ENCODE data around the gene CFAP61. TPM values are rescaled to one million over a fixed set of nuclear protein-coding genes. Genes with fewer than 3 reads are reported as not detected.

Gene CFAP61
- total RNA-seq, 1 experiment from 2014 or later, result 0.61 TPM

DNA sequence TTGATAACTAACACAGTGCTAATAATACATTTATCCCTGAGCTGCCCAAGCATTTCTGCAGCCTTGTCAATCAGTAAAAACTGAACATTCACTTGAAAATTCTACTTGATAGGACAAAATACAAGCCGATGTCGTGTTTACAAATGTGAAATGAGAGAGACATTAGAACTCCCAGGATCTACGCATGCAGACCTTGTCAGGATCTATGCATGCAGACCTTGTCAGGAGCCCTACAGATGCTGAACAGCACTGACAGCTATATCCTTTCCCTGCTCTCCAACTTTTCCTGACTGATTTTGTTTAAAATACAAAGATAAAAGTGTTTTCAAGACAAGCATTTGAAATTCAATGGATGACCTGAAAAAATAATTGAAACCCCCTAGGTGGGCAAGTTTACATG lies 344.5 kb downstream of the CFAP61 start:
- 0 out of 2 replicates have a peak, but pooled peaks cover 8% of the 10 kb centered on the region for H3K36me3 Mint-ChIP-seq
- no peak overlapping the region for H3K27ac Mint-ChIP-seq
- ATAC-seq (no peak), DNase-seq (ENCODE audit: low spot score) (no peak)
- POLR2A ChIA-PET, result no interaction called here
- CTCF ChIA-PET, result no interaction called here
- H3K9me3 Mint-ChIP-seq, result no peaks in the 10 kb centered on the region
- H3K27me3 Mint-ChIP-seq (ENCODE audit: low read depth), result no peaks in the 10 kb centered on the region
- no peak overlapping the region for H3K4me3 Mint-ChIP-seq
- H3K4me1 Mint-ChIP-seq, result peaks cover 15% of the 10 kb centered on the region
- TF ChIP-seq OVOL2 (CRISPR knock-in tag; IDR thresholded peaks at IDR 0.05; ENCODE audit: borderline replicate concordance) (no peak), ZNF671 (CRISPR knock-in tag; IDR thresholded peaks at IDR 0.05) (no peak), ETV6 (CRISPR knock-in tag; IDR thresholded peaks at IDR 0.05) (no peak), AR (CRISPR knock-in tag; IDR thresholded peaks at IDR 0.05) (no peak), HMGA2 (CRISPR knock-in tag; IDR thresholded peaks at IDR 0.05) (no peak)
- TF ChIP-seq, protein P1, sequence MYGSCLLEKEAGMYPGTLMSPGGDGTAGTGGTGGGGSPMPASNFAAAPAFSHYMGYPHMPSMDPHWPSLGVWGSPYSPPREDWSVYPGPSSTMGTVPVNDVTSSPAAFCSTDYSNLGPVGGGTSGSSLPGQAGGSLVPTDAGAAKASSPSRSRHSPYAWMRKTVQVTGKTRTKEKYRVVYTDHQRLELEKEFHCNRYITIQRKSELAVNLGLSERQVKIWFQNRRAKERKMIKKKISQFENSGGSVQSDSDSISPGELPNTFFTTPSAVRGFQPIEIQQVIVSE (CRISPR knock-in tag; IDR thresholded peaks at IDR 0.05; ENCODE audit: borderline replicate concordance), result no peak
- TF ChIP-seq, protein P2, sequence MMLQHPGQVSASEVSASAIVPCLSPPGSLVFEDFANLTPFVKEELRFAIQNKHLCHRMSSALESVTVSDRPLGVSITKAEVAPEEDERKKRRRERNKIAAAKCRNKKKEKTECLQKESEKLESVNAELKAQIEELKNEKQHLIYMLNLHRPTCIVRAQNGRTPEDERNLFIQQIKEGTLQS (CRISPR knock-in tag; conservative IDR thresholded peaks at IDR 0.05), result no peak

- peaks cover 15% of the 10 kb centered on the region for H3K4me1 Mint-ChIP-seq
- TF ChIP-seq ATF6 (CRISPR knock-in tag; IDR thresholded peaks at IDR 0.05) (no peak), ZNF423 (CRISPR knock-in tag; IDR thresholded peaks at IDR 0.05) (no peak), CTCF (IDR thresholded peaks at IDR 0.05) (no peak), ZNF317 (CRISPR knock-in tag; IDR thresholded peaks at IDR 0.05; ENCODE audit: borderline replicate concordance, low read depth) (no peak), AR (CRISPR knock-in tag; IDR thresholded peaks at IDR 0.05) (no peak), PRDM15 (CRISPR knock-in tag; IDR thresholded peaks at IDR 0.05) (no peak), ETV6 (CRISPR knock-in tag; IDR thresholded peaks at IDR 0.05) (no peak), CREB1 (CRISPR knock-in tag; IDR thresholded peaks at IDR 0.05) (no peak)
- TF ChIP-seq, protein P2 (CRISPR knock-in tag; conservative IDR thresholded peaks at IDR 0.05), result no peak
- H3K27me3 Mint-ChIP-seq (ENCODE audit: low read depth), result no peaks in the 10 kb centered on the region
- ChIA-PET CTCF (no interaction called here), POLR2A (no interaction called here)
- H3K27ac Mint-ChIP-seq, result no peak overlapping the region
- ATAC-seq (no peak), DNase-seq (ENCODE audit: low spot score) (no peak)
- no peaks in the 10 kb centered on the region for H3K9me3 Mint-ChIP-seq
- H3K36me3 Mint-ChIP-seq, result no peaks in the 10 kb centered on the region
- H3K4me3 Mint-ChIP-seq, result no peak overlapping the region
Measured at GRCh38 chr20:20398123-20398522, 345.8 kb downstream of the CFAP61 start.
